Measurements from ENCODE around the gene AQR.
"Not testable (repeated sequence)": the region's sequence is repeated elsewhere in the genome, so short reads cannot be mapped to it uniquely, and the experiment has no call there.

The AQR gene

GRCh38 chr15:34951993-34952392 is 17.5 kb downstream of the AQR start:
- no peak for DNase-seq

DNA sequence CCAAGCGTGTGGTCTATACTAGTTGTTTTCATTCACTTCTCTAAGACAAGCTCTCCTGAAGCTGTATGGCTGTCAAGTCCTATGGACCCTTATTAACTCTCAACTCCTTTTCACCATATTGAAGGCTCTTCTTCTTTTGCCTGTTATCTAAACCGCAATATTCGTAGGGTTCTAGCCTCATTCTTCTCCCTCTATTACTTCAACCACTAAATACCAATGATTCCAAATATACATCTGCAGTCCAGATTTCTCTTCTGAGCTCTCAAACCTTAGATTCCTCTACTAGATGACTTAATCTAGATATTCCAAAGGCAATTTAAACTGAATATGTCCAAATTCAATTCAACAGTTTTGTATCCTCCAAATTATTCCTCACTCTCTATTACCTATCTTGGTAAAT is 24.6 kb downstream of the AQR start:
- no peak for DNase-seq

- DNase-seq = no peak
Measured at GRCh38 chr15:34943711-34944110, 25.8 kb downstream of the AQR start.

- DNase-seq = not testable (repeated sequence)
Measured at GRCh38 chr15:34943264-34943663, 26.3 kb downstream of the AQR start.

DNA sequence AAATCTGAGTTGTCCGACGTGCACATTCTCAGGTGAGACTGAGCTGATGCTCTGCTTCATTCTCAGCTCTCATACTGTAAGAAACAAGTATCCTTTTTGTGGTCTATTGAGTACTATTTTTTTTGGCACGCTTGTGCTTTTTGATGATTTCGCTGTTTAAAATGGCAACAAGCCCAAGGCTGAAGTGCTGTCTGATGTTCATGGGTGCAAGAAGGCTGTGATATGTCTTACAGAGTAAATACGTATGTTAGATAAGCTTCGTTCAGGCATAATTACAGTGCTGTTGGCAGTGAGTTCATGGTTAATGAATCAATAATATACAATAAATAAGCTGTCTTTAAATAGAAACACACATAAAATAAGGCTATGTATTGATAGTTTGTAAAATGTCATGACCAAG is 27.2 kb downstream of the AQR start:
- no peak for DNase-seq

DNA sequence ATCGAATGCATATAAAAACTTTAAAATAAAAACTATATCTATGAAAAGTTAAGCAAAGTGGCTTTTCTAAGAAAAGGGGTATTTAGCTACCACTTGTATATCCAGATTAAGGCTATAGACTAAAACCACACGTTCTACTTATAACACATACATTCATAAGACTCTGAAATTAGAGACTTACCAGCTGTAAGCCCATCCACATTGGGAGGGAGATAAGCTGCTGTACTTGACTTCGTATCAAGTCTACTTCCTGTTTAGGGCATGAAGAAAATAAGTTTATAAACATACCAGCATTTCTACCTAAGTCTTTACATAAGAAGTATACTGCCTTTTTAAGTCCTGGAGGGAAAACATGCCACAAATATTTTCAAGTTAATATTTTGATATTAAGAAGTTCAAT is 27.7 kb downstream of the AQR start:
- DNase-seq = no peak

GRCh38 chr15:34941185-34941698 is 28.3 kb downstream of the AQR start:
- DNase-seq = no peak

GRCh38 chr15:34933432-34933975 is 36.0 kb downstream of the AQR start:
- no peak for DNase-seq

GRCh38 chr15:34928349-34928748 is 41.2 kb downstream of the AQR start:
- DNase-seq = not testable (repeated sequence)

GRCh38 chr15:34927726-34928125 is 41.8 kb downstream of the AQR start:
- no peak for DNase-seq

GRCh38 chr15:34914317-34914716 is 55.2 kb downstream of the AQR start:
- no peak for DNase-seq

GRCh38 chr15:34905047-34905446 is 64.5 kb downstream of the AQR start:
- no peak for DNase-seq

GRCh38 chr15:34904527-34904926 is 65.0 kb downstream of the AQR start:
- DNase-seq = no peak

DNA sequence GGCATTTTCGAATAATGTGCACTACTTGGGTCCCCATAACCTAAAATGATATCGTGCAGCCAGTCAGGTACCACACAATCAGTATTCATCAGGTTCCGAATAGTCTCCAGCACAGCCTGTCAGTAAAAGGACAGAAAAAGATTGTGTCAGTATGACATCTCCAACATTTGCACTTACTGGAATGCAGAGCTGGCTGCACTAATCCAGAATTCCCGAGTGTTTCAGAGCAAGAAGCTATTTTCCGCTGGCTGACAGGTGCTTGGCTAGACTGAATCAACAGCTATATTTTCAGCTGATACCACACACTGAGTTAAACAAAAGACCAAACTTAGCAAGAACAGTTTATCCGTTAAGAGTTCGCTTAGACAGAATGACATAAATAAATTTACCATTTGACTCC is 68.8 kb downstream of the AQR start:
- no peak for DNase-seq

DNA sequence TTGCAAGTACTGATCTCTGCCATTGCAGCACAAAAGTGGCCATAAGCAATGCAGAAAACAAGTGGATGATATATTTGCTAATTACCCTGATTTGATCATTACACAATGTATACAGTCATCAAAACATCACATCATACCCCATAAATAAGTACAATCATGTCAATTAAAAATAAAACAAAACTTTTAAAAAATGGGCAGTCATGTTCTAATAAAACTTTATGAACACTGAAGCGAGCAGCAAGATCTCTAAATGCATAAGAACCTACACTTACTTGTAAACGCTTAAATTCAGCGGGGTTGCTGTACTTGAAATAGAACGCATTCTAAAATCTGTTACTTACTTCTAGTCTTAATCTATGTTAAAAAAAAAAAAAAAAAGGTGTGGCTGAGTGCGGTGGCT is 73.4 kb downstream of the AQR start:
- no peak for DNase-seq

DNA sequence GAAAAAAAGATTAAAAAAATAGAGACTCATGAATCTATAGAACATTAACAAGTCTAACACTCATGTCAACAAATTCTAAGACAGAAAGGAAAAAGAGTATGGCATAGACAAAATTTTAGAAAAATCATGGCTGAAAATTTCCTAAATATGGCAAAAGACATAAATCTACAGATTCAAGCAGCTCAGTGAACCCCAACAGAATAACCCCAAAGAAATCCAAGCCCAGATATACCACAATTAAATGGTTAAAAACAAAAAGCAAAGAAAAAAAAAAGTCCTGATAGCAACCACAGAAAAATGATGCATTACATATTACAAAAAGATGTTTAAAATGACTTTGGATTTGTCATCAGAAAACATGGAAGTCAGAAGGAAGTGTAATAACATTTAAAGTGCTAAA is 75.6 kb downstream of the AQR start:
- no peak for DNase-seq

DNA sequence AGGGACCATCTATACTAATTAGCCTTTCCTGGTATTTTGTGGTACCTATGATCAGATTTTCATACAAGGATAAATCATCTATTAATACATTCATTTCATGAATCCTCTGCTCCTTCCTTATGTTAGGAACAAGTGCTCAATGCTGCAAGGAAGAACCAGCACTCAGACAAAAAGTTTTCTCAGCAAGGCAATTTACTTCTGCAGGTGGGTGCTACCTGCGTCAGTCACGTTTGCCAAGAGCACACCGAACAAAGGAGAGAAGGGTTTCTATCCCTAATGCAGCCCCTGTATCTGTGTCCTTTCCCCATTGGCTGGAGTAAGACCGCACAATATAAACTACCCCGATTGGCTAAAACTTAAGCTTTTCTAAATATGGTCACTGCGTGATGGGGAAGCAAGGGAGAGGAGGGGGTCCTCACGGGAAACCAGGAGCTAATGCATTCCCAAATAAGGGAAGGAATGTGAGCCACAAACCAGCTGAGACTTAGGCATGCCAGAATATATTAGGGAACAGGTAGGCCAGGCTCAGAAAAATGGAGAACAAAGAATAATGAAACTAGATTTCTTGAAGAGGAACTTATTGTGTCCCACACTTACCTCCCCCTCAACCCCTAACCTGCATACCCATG is 76.5 kb downstream of the AQR start:
- DNase-seq = no peak

- no peak for DNase-seq
Measured at GRCh38 chr15:34890424-34890823, 79.1 kb downstream of the AQR start.

DNA sequence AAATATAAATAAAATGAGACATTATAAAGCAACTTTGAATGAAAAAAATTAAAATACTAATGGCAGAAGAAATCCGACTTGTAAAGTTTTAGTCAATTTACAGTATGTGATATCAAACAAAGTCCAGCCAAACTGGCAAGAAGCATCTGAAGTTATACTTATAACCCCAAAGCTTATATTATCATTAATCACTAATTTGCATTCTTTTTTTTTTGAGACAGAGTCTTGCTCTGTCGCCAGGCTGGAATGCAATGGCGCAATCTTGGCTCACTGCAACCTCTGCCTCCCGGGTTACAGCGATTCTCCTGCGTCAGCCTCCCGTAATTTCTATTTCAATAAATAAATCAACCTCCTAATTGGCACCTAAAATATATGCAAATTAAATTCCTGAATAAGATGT is 80.1 kb downstream of the AQR start:
- DNase-seq = no peak

- DNase-seq = no peak
Measured at GRCh38 chr15:34886134-34886533, 83.4 kb downstream of the AQR start.

DNA sequence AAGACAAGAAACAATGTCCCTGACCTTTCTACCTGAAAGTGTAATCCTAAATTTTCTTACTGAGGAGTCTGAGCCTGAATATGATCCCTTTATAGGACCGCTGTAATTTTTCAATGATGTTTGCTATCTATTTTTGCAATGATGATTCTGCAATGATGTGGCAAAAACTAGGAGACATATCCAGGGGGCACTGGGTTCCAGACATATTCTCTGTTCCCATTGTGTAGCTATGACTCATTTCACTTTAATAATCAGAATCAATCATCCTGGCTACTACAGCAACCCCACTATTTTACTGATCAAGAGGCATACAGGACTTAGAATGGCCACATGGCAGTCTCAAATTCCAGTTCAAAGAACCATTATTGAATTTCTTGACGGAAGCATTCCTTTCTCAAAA is 85.9 kb downstream of the AQR start:
- no peak for DNase-seq

DNA sequence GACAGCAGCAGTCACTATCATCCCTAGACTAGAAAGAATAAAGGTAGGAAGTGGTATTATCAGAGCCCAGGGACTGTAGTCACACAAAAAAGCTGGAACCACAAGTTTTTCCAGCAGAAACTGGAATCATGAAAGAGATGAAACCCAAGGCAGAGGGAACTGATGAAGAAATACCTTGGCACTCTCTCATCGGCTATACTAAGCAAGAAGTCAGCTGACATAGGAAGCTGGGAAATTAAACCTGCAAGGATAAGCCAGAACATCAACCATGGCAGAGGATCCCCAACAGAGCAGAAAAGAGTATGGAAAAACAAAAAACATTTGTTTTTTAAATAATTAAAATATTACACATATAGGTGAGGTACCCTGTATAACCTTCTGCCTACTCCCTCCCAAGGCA is 86.5 kb downstream of the AQR start:
- no peak for DNase-seq

DNA sequence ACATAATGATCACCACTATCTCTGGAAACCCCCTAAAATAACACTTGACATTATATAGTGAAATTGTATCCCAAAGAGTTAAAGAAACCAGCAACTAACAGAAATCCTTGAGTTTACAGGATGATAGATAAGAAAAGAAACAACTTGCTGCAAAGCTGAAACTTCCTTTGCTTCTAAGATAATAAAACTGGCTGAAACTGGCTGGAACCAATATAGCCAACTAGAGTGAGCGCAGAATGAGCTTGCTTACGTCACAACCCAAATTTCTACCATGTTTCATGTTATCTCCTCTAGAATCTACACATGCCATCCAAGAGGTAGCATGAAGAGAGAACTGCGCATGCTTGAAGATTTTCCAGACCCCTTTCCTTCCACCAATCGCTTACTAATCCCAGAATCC is 90.4 kb downstream of the AQR start:
- DNase-seq = no peak

- DNase-seq = no peak
Measured at GRCh38 chr15:34876640-34877039, 92.9 kb downstream of the AQR start.

DNA sequence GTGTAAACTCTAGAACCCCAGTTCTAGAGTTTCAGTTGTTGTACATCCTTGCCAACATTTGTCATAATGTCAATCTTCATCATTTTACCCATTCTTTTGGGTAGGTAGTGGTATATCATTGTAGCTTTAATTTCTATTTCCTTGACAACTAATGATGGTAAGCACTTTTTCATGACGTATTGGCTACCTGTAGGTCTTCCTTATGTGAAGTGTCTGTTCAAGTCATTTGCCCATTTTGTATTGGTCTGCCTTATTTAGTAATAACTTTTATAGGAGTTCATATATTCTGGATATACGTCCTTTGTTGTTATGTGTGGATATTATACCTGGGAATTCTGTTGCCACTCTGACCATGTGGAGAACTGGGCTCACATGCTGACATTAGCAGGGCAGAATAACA is 100.4 kb downstream of the AQR start:
- no peak for DNase-seq
